Gastrocnemius medialis (tissue), 4 donors: ENCODE results near the gene AIG1. TPM values are rescaled to one million over a fixed set of nuclear protein-coding genes. Genes with fewer than 3 reads are reported as not detected.

Source experiments
- ATAC-seq, 2 donors: fragments of 150-250 bp; one replicate each; pipeline ENCODE4 v1.9.1; 2016
- DNase-seq, 2 donors: peaks; one replicate each; pipeline ENCODE4 v3.0.0-alpha.2; 2019
- H3K27ac ChIP-seq, 4 donors: fragments of 200-600 bp; sonication (generic); 1 replicate in 1 of 4; 2 replicates in 3 of 4; pipeline ENCODE4 v1.5.1; 2016 to 2018; ENCODE audit warnings: mild to moderate bottlenecking in 2 of 4, moderate library complexity in 1 of 4
- H3K27me3 ChIP-seq, 3 donors: fragments of 200-600 bp; sonication (generic) in 2 of 3; 1 replicate in 1 of 3; 2 replicates in 2 of 3; pipeline versions ENCODE4 v1.5.1 to v1.6.0; 2016 to 2019; ENCODE audit warnings: mild to moderate bottlenecking in 1 of 3, moderate library complexity in 1 of 3
- H3K36me3 ChIP-seq, 2 donors: fragments of 200-600 bp; sonication (generic) in 1 of 2; one replicate each; pipeline ENCODE4 v1.5.1; 2017 to 2018
- H3K4me1 ChIP-seq, 2 donors: fragments of 200-600 bp; sonication (generic) in 1 of 2; one replicate each; pipeline ENCODE4 v1.5.1; 2016 to 2017; ENCODE audit warnings: mild to moderate bottlenecking in 2 of 2
- H3K4me3 ChIP-seq, 4 donors: fragments of 200-600 bp; sonication (generic) in 3 of 4; 1 replicate in 1 of 4; 2 replicates in 3 of 4; pipeline ENCODE4 v1.5.1; 2016 to 2019; ENCODE audit warnings: mild to moderate bottlenecking in 2 of 4
- H3K9me3 ChIP-seq, 3 donors: fragments of 200-600 bp; sonication (generic) in 2 of 3; 1 replicate in 1 of 3; 2 replicates in 2 of 3; pipeline ENCODE4 v1.5.1; 2016 to 2019
- POLR2A ChIP-seq, 2 donors: fragments of 450-650 bp; IDR thresholded peaks; one replicate each; pipeline ENCODE4 v1.6.1; 2017; ENCODE audit warnings: antibody characterized with exemption in 2 of 2, mild to moderate bottlenecking in 2 of 2, moderate library complexity in 2 of 2
- in situ Hi-C, 4 donors: fragments of 200-750 bp; cut with MboI; loops; one replicate each; pipeline versions ENCODE4 v1.15.0 to v1.8.0; 2017; ENCODE audit warnings: low sequenced_read_pairs in 4 of 4
- intact Hi-C: fragments of 100-400 bp; cut with DNase I; formaldehyde crosslinking; loops from one replicate; pipeline ENCODE4 v1.15.1; 2023; ENCODE audit warnings: low total_unique reads
- total RNA-seq, 4 donors: library from RNA; depleted of rRNA; stranded (reverse); fragments of >200 nt; gene quantifications; one replicate each; pipeline versions ENCODE4 v1.1.0 to v1.2.3, GENCODE V29; 2016
- TF ChIP-seq, protein P1 (sequence below), 5 experiments: fragments of 450-650 bp in 3 of 5; fragments of 200-600 bp in 2 of 5; sonication (generic) in 2 of 5; IDR thresholded peaks in 4 of 5; conservative IDR thresholded peaks in 1 of 5; 1 replicate in 4 of 5; 2 replicates in 1 of 5; pipeline ENCODE4 v1.5.1; 2016 to 2019; ENCODE audit warnings: antibody characterized with exemption in 5 of 5, mild to moderate bottlenecking in 3 of 5, moderate library complexity in 3 of 5

The AIG1 gene
- total RNA-seq, 4 donors from 2014 or later: 5.3 to 10.3 (median 5.7) TPM

DNA sequence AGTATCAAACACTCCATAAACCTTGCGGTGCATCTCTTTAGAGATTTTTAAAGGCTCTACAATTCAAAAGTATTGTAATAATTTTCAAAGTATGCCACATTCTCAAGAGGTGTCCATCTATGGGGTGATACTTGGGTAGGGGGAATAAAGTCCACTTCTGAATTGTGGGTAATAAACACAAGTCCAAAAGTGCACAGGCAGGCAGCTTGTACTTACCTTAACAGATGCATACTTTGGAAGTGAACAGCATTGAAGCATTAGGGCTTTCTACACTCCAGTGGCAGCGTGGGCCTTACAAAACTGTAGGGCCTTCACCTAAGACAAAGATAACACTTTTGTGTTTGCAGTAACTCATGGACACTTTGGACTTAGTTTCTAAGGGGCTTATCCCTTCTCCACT, 58.6 kb downstream of the AIG1 start:
- in situ Hi-C loops: no loop called here
- no peaks in the 10 kb centered on the region for H3K36me3 ChIP-seq
- TF ChIP-seq, protein P1, sequence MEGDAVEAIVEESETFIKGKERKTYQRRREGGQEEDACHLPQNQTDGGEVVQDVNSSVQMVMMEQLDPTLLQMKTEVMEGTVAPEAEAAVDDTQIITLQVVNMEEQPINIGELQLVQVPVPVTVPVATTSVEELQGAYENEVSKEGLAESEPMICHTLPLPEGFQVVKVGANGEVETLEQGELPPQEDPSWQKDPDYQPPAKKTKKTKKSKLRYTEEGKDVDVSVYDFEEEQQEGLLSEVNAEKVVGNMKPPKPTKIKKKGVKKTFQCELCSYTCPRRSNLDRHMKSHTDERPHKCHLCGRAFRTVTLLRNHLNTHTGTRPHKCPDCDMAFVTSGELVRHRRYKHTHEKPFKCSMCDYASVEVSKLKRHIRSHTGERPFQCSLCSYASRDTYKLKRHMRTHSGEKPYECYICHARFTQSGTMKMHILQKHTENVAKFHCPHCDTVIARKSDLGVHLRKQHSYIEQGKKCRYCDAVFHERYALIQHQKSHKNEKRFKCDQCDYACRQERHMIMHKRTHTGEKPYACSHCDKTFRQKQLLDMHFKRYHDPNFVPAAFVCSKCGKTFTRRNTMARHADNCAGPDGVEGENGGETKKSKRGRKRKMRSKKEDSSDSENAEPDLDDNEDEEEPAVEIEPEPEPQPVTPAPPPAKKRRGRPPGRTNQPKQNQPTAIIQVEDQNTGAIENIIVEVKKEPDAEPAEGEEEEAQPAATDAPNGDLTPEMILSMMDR (IDR thresholded peaks at IDR 0.05 in 4 of 5, conservative IDR thresholded peaks at IDR 0.05 in 1 of 5): no peak
- TF ChIP-seq POLR2A (IDR thresholded peaks at IDR 0.05): no peak

DNA sequence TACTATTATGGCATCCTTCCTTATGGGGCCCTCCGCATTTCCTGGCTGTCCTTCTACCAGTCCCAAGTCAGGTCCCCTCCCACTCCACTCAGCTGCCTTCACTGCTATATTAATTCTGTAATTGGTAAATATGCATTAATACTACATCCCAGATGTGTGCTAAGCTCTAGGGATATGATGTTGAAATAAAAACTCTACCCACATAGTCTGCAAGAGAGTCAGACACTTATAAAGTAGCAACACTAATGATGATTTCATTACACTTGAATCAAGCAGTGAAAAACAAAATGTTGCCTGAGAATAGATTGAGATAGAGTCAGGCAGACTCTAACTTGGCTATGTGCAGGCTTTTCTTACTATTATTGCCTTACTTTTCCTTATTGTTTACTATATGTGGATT, 62.4 kb downstream of the AIG1 start:
- intact Hi-C loops: no loop called here
- no peak for TF ChIP-seq POLR2A (IDR thresholded peaks at IDR 0.05)
- TF ChIP-seq, protein P1 (IDR thresholded peaks at IDR 0.05 in 4 of 5, conservative IDR thresholded peaks at IDR 0.05 in 1 of 5): no peak
- in situ Hi-C loops: no loop called here
- no peak for DNase-seq
- Histone ChIP-seq H3K4me3 (no peak overlapping the region), H3K9me3 (no peaks in the 10 kb centered on the region), H3K27me3 (no peaks in the 10 kb centered on the region), H3K36me3 (no peaks in the 10 kb centered on the region), H3K4me1 (no peaks in the 10 kb centered on the region), H3K27ac (no peak overlapping the region)
- ATAC-seq: no peak

More for the DNA sequence above, 58.6 kb downstream of the AIG1 start:
- Histone ChIP-seq H3K9me3 (no peaks in the 10 kb centered on the region), H3K4me1 (no peaks in the 10 kb centered on the region), H3K4me3 (no peak overlapping the region), H3K27ac (no peak overlapping the region), H3K27me3 (no peaks in the 10 kb centered on the region)
- intact Hi-C loops: no loop called here
- no peak for ATAC-seq
- no peak for DNase-seq

DNA sequence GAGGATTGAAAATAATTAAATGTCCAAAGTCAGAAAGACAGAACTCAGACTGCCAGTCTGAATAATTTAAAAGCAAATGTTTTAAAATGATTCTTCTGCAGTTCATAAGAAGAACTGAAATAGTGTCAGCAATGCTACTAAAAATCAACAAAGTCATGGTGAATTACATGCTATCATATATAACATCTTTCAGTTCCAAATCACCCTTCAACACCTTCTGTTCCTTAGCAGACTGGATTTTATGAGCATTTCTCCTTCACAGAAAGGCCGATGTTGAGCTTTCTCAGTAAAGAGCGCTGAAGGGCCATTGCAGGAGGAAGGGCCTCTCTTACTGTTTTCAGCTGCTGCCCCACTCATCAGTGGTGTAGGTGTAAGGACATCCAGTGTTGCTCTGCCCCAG, 63.3 kb downstream of the AIG1 start:
- no peak for ATAC-seq
- Histone ChIP-seq H3K9me3 (no peaks in the 10 kb centered on the region), H3K4me1 (no peaks in the 10 kb centered on the region), H3K27me3 (no peaks in the 10 kb centered on the region), H3K27ac (no peak overlapping the region), H3K4me3 (no peak overlapping the region), H3K36me3 (no peaks in the 10 kb centered on the region)
- intact Hi-C loops (no loop called here), in situ Hi-C loops (no loop called here)
- no peak for TF ChIP-seq POLR2A (IDR thresholded peaks at IDR 0.05)
- TF ChIP-seq, protein P1 (IDR thresholded peaks at IDR 0.05 in 4 of 5, conservative IDR thresholded peaks at IDR 0.05 in 1 of 5): no peak
- no peak for DNase-seq

DNA sequence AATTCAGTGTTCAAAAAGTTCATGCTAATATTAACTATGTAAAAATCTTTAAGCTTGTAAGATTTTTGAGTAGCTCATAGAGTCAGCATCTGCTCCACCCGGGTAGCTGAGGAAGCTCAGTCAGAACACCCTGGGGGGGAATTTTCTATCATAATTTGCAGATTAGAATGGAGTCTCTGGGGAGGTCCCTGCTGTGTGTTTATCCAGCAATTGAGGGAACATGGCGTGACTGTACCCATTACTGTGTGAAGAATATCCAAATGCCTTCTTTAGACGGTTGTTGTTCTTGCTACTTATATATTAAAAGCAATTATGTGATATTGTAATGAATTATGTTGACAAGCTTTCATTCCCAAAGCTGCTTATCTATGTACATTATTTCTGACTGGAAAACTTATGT, 64.8 kb downstream of the AIG1 start:
- Histone ChIP-seq H3K27ac (no peak overlapping the region), H3K9me3 (no peaks in the 10 kb centered on the region), H3K27me3 (no peaks in the 10 kb centered on the region), H3K4me3 (no peak overlapping the region), H3K36me3 (peaks cover 0 to 6% of the 10 kb centered on the region in 2 donors), H3K4me1 (no peaks in the 10 kb centered on the region)
- intact Hi-C loops (no loop called here), in situ Hi-C loops (no loop called here)
- ATAC-seq (no peak), DNase-seq (no peak)
- no peak for TF ChIP-seq POLR2A (IDR thresholded peaks at IDR 0.05)

DNA sequence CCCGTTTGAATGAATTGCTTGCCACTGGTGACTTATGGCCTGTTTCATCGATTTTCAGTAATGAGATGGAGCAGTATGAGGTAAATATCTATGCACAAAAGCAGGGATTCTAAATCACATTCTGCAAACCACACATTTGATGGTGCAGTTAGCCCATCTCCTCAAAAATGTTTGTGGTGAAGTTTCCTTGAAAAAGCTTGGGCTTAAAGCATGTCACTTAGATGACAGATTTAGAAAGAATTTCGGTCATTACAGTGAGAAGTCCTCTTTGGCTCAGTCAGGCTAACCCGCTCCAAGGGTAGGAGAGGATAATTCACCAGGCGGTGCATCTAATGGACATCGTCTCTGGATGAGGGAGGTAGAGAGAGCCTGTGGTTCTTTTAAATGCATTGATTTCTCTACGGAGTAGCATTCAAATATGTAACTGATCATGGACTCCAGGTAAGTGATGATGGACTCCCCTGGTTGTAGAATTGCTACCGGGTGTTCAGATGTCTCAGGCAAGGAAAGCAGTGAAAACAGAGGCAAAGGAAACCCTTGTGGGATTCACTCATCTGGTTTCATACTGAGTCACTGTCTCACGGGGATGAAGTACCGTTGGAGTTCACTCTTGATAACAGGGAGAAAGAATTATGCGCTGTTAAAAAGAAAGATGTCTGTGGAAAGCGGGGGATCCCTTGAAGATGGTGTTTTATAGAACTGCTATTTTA, 65.3 kb downstream of the AIG1 start:
- Histone ChIP-seq H3K4me3 (no peak overlapping the region), H3K36me3 (peaks cover 0 to 7% of the 10 kb centered on the region in 2 donors), H3K9me3 (peaks cover 0 to 3% (median 0%) of the 10 kb centered on the region in 3 donors), H3K27me3 (no peaks in the 10 kb centered on the region), H3K4me1 (no peaks in the 10 kb centered on the region), H3K27ac (no peak overlapping the region)
- intact Hi-C loops (no loop called here), in situ Hi-C loops (no loop called here)
- no peak for DNase-seq
- ATAC-seq: no peak
- no peak for TF ChIP-seq POLR2A (IDR thresholded peaks at IDR 0.05)
- TF ChIP-seq, protein P1 (IDR thresholded peaks at IDR 0.05 in 4 of 5, conservative IDR thresholded peaks at IDR 0.05 in 1 of 5): no peak
